AML-193 (cell line): Measurements from ENCODE around the gene DCLK2.
"Not testable (repeated sequence)": the region's sequence is repeated elsewhere in the genome, so short reads cannot be mapped to it uniquely, and the experiment has no call there.

Experiments
- DNase-seq, 2 experiments: peaks; one replicate each; lab custom pipeline; 2025; lab: John Stamatoyannopoulos, UW

Gene DCLK2

GRCh38 chr4:150152766-150153165 is 74.5 kb downstream of the DCLK2 start:
- DNase-seq, result no peak

GRCh38 chr4:150155391-150155790 is 77.1 kb downstream of the DCLK2 start:
- DNase-seq, result no peak

DNA sequence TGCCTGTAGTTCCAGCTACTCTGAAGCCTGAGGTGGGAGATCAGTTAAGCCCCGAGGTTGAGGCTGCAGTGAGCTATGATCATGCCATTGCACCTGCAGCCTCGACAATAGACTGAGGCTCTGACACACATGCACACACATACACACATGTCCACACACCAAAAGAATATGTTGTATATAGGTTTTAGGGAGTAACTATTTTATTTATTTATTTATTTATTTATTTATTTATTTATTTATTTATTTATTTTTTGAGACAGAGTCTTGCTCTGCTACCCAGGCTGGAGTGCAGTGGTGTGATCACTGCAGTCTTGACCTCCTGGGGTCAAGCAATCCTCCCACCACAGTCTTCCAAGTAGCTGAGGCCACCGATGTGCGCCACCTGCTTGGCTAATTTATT is 78.3 kb downstream of the DCLK2 start:
- no peak for DNase-seq

- no peak for DNase-seq
These were observed 79.8 kb downstream of the DCLK2 start for GRCh38 chr4:150158041-150158440.

- DNase-seq, result no peak
These were observed 82.2 kb downstream of the DCLK2 start for GRCh38 chr4:150160473-150160872.

- no peak for DNase-seq
These were observed 82.9 kb downstream of the DCLK2 start for GRCh38 chr4:150161109-150161508.

GRCh38 chr4:150162020-150162419 is 83.8 kb downstream of the DCLK2 start:
- DNase-seq, result not testable (repeated sequence)

DNA sequence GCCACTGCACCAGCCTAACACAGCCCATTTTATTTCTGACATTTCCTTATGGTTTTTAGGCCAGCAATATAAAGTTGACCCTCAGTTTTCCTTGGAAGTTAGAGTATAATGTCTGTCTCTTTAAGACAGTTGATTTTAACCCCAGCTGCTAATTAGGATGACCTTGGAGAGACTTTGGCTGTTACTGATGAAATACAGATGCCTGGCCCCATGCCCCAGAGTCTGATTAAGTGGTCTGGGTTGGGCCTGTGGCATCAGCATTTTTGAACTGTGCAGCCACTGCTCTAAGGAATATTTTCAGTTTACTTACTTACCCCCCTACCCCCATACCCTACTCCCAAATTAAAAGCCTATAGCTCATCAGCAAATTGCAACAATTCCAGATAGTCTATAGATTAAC is 85.8 kb downstream of the DCLK2 start:
- no peak for DNase-seq

- DNase-seq, result no peak
These were observed 86.8 kb downstream of the DCLK2 start for GRCh38 chr4:150164956-150165629.

DNA sequence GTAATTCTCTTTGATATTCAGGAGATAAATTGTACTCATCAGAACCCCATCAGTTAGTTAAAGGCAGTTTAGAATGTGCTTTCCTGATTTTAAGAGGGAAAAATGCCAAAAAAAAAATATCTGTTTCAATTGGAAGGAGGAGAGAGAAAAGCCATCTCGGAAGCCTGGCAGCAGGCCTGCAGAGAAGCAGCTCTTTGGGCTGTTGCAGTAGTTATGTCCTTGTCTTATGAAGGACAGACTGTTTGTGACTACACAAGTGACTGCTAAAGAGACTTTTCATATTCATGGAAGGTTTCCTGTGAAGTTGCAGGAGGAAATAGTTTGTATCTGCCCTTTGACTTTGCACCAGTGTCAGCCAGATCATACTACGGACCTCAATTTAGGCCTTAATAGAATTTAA is 88.8 kb downstream of the DCLK2 start:
- DNase-seq, result no peak

GRCh38 chr4:150173432-150173861 is 95.2 kb downstream of the DCLK2 start:
- DNase-seq, result no peak

DNA sequence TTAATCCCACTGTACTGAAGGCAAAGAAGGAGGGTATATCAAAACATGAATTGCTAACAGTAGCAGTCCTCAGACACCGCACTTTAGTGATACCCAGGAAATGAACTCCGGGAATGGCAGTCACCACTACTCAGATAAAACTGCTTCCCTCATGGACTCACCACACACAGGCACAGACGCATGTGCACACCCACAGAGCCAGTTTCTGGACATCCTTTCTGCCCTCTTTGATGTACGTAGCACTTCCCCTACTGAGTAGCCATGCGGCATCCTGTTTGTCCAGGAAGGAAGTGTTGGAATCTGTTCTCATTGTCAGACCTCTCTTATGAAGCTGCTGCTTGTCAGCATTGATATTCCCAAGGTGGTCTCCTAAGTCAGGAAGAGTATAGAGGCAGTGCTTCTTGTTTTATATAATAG is 95.7 kb downstream of the DCLK2 start:
- DNase-seq, result no peak

DNA sequence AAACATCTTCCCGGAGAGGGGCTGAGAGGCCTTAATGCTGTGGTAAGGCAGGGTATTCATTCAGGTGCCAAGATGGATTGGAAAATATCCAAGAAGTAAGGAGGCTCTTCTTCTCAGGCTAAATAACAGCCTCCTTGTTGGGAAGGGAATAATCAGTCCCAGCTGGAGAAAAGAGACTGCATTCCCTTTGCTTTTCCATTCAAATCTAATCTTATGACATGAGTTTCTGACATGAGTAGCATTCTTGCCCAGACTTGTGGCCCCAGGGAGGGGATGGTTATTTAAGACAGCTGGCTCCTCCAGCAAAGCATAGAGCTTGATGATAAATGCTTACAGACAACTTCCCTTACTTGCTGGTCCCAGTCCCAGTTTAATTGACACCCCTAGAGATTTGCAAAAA is 98.3 kb downstream of the DCLK2 start:
- DNase-seq, result no peak

GRCh38 chr4:150178161-150178560 is 99.9 kb downstream of the DCLK2 start:
- no peak for DNase-seq

GRCh38 chr4:150181536-150181935 is 103.3 kb downstream of the DCLK2 start:
- DNase-seq, result no peak

DNA sequence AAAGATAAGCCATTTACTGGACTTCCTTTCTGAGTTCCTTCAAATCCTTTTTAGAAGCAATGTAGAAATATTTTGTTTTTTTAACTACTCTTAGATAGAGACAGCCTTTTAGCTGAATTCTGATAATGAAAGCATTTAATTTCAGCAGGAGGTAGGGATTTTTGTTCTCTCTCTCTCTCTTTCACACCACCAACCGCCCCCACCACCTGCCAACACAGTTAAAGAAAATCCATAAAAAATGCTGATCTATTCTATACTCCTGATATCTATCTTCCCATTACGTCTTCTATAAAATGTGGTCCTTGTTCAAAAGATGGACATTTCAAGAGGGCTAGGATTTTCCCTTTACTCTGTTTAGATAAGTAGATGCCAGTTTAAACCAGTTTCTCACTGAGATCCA is 104.5 kb downstream of the DCLK2 start:
- no peak for DNase-seq

GRCh38 chr4:150185033-150185432 is 106.8 kb downstream of the DCLK2 start:
- DNase-seq, result not testable (repeated sequence)

DNA sequence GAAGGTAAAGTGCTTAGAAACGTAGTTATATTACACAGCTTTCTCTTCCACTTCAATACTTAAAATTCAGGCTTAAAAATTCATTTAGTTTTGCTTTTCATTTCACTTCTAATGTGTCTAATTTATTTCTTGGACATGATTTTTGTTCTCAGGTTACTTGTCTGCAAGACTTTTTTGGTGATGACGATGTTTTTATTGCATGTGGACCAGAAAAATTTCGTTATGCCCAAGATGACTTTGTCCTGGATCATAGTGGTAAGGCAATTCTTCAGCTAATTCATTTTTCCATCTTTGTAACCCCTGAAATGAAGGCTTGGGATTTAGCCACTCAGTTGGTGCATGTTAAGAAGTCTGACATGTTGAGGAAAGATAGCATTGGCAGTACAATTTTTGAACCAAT is 114.7 kb downstream of the DCLK2 start:
- no peak for DNase-seq

GRCh38 chr4:150197256-150197655 is 119.0 kb downstream of the DCLK2 start:
- not testable (repeated sequence) for DNase-seq

DNA sequence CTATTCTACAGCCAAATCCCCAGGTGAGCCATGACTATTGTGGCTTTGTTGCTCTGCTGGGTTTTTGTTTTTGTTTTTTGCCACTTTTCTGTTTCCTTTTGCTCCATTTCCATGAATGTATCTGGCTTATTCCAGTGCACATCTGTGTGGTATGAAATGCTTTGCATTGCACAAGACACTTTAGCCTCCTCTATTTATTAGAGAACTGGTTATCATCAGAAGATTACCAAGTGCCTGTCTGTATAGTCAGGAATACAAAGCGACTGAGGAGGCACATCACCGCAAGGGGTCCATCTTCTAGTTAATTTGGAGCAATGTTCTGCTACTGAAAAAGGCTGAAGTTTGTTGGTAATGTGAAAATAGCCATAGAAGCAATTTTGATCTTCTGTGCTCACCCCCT is 120.8 kb downstream of the DCLK2 start:
- no peak for DNase-seq

GRCh38 chr4:150205016-150205415 is 126.8 kb downstream of the DCLK2 start:
- DNase-seq, result no peak

DNA sequence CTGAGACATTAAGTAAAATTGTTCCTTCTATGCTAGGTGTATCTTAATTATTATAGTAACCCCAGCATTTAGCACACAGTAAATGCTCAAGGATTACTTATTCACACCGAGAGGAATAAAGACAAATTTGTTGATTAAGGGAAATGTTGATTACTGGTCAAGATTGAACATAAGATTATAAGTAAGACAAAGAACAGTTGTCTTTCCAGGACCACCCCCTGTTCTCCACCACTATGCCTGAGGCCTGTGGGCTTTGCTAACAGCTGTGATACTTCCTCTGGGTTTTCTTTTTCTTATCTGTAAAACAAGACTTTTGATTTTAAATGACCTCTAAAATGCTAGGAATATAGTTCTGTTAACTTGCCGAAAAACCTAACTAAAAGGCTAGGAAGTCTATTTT is 128.0 kb downstream of the DCLK2 start:
- no peak for DNase-seq

GRCh38 chr4:150206954-150207353 is 128.7 kb downstream of the DCLK2 start:
- no peak for DNase-seq

DNA sequence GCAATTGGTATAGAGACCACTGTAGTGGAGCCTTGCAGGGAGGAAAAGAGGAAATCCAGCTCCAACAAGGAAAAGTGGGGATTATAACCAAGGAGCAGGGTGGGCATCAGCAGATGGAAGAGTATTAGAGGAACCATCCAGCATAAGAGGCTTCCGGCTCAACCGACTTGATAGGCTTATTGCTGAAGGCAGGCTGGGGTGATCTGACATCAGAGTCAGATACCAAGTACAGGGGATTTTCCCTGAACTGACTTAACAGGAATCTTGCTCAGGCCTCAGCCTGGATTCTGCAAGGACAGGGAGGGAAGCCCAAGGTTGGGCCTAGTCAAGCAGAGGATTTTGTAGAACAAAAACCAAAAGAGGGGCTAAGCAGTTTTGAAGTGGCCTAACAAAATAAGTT is 129.6 kb downstream of the DCLK2 start:
- no peak for DNase-seq
